Mesendoderm (in vitro differentiated cells): ENCODE results near the gene FOXC2.

Source experiments
- DNase-seq: peaks from one replicate; pipeline ENCODE4 v3.0.0; 2013
- H2AK5ac ChIP-seq: 2 replicates; pipeline ENCODE4 v1.6.1; 2013; ENCODE audit warnings: low read length, inconsistent platforms
- H2BK120ac ChIP-seq: 2 replicates; pipeline ENCODE4 v1.6.1; 2013; ENCODE audit warnings: low read depth, mild to moderate bottlenecking, low read length, moderate library complexity, mixed read lengths
- H2BK15ac ChIP-seq: replicated peaks from 2 replicates; pipeline ENCODE4 v1.6.1; 2013; ENCODE audit warnings: low read depth, mild to moderate bottlenecking, moderate library complexity
- H2BK5ac ChIP-seq: 2 replicates; pipeline ENCODE4 v1.6.1; 2013; ENCODE audit warnings: low read length, inconsistent platforms
- H3K18ac ChIP-seq: 2 replicates; pipeline ENCODE4 v1.6.1; 2013; ENCODE audit warnings: mild to moderate bottlenecking, low read length, mixed read lengths
- H3K23ac ChIP-seq: one replicate; pipeline ENCODE4 v1.6.1; 2013; ENCODE audit warnings: low read length
- H3K27ac ChIP-seq: 2 replicates; pipeline ENCODE4 v1.5.1; 2013; ENCODE audit warnings: low read depth, mild to moderate bottlenecking, inconsistent platforms, low read length, moderate library complexity
- H3K27me3 ChIP-seq: 2 replicates; pipeline ENCODE4 v1.6.1; 2013; ENCODE audit warnings: low read length, control low read depth, mild to moderate bottlenecking, inconsistent platforms; ENCODE audit not compliant: insufficient read depth, poor library complexity
- H3K36me3 ChIP-seq: 2 replicates; pipeline ENCODE4 v1.6.1; 2013; ENCODE audit warnings: low read length, inconsistent platforms; ENCODE audit not compliant: control insufficient read depth, insufficient read depth
- H3K4ac ChIP-seq: one replicate; pipeline ENCODE4 v1.6.1; 2013; ENCODE audit warnings: low read depth, mild to moderate bottlenecking, low read length, moderate library complexity
- H3K4me1 ChIP-seq: 2 replicates; pipeline ENCODE4 v1.6.1; 2013; ENCODE audit warnings: low read depth, low read length, inconsistent platforms; ENCODE audit not compliant: control insufficient read depth
- H3K4me2 ChIP-seq: 2 replicates; pipeline ENCODE4 v1.6.1; 2013; ENCODE audit warnings: low read length
- H3K4me3 ChIP-seq: 2 replicates; pipeline ENCODE4 v1.5.1; 2013; ENCODE audit warnings: mild to moderate bottlenecking, low read length
- H3K56ac ChIP-seq: one replicate; pipeline ENCODE4 v1.6.1; 2013; ENCODE audit warnings: low read length
- H3K79me1 ChIP-seq: 2 replicates; pipeline ENCODE4 v1.6.1; 2013; ENCODE audit warnings: low read length, inconsistent platforms
- H3K79me2 ChIP-seq: 2 replicates; pipeline ENCODE4 v1.6.1; 2013; ENCODE audit warnings: mild to moderate bottlenecking, low read length; ENCODE audit not compliant: control insufficient read depth, insufficient read depth
- H3K9ac ChIP-seq: 2 replicates; pipeline ENCODE4 v1.6.1; 2013; ENCODE audit warnings: low read length, inconsistent platforms
- H4K5ac ChIP-seq: one replicate; pipeline ENCODE4 v1.6.1; 2013; ENCODE audit warnings: low read length
- H4K8ac ChIP-seq: one replicate; pipeline ENCODE4 v1.6.1; 2013; ENCODE audit warnings: low read depth, mild to moderate bottlenecking, control low read depth, low read length, moderate library complexity
- WGBS: extraction: QIAGEN DNeasy Blood & Tissue Kit; methylation state at CpG from one replicate; pipeline ENCODE4 v1.1.7; 2013; ENCODE audit warnings: low lambda C conversion rate, missing lambda C conversion rate; ENCODE audit not compliant: insufficient coverage; ENCODE audit errors: extremely low coverage; 5-methylcytosine and 5-hydroxymethylcytosine counted together

The FOXC2 gene

GRCh38 chr16:86580791-86581170 is 14.2 kb downstream of the FOXC2 start:
- Histone ChIP-seq H3K4ac (no peak overlapping the region), H3K36me3 (no peaks in the 10 kb centered on the region), H3K18ac (no peak overlapping the region), H4K5ac (no peak overlapping the region), H3K27ac (no peak overlapping the region), H3K79me1 (no peaks in the 10 kb centered on the region), H3K56ac (no peak overlapping the region), H3K4me1 (peaks cover 4% of the 10 kb centered on the region), H4K8ac (no peak overlapping the region), H3K27me3 (peaks cover 47% of the 10 kb centered on the region), H3K4me3 (no peak overlapping the region), H3K9ac (no peak overlapping the region), H3K4me2 (no peak overlapping the region), H2BK120ac (no peak overlapping the region), H2BK15ac (no peak overlapping the region), H3K79me2 (no peaks in the 10 kb centered on the region), H2AK5ac (no peak overlapping the region), H2BK5ac (no peak overlapping the region), H3K23ac (no peak overlapping the region)
- no CpG with 5 or more reads among the region's 9 CpGs for whole genome bisulfite sequencing
- no peak for DNase-seq

- no peak overlapping the region for H2BK5ac ChIP-seq
- H4K8ac ChIP-seq = no peak overlapping the region
- no peak overlapping the region for H3K18ac ChIP-seq
- H3K27ac ChIP-seq = no peak overlapping the region
- peaks cover 4% of the 10 kb centered on the region for H3K4me1 ChIP-seq
- no peak overlapping the region for H4K5ac ChIP-seq
- H3K23ac ChIP-seq = no peak overlapping the region
- H2AK5ac ChIP-seq = no peak overlapping the region
- no peak overlapping the region for H3K9ac ChIP-seq
- no peaks in the 10 kb centered on the region for H3K79me2 ChIP-seq
- peaks cover 47% of the 10 kb centered on the region for H3K27me3 ChIP-seq
- H2BK15ac ChIP-seq = no peak overlapping the region
- H3K4me2 ChIP-seq = no peak overlapping the region
- H3K4ac ChIP-seq = no peak overlapping the region
- H3K56ac ChIP-seq = no peak overlapping the region
- H2BK120ac ChIP-seq = no peak overlapping the region
- H3K79me1 ChIP-seq = no peaks in the 10 kb centered on the region
- no peaks in the 10 kb centered on the region for H3K36me3 ChIP-seq
- no CpG with 5 or more reads among the region's 4 CpGs for WGBS
- no peak overlapping the region for H3K4me3 ChIP-seq
- no peak for DNase-seq
Observed at GRCh38 chr16:86581458-86581857, 14.8 kb downstream of the FOXC2 start.

GRCh38 chr16:86584071-86584685 is 17.5 kb downstream of the FOXC2 start:
- H2AK5ac ChIP-seq = no peak overlapping the region
- H3K36me3 ChIP-seq = no peaks in the 10 kb centered on the region
- no peaks in the 10 kb centered on the region for H3K4me1 ChIP-seq
- WGBS = no CpG with 5 or more reads among the region's 6 CpGs
- H2BK5ac ChIP-seq = no peak overlapping the region
- peaks cover 23% of the 10 kb centered on the region for H3K27me3 ChIP-seq
- no peak overlapping the region for H2BK15ac ChIP-seq
- H3K56ac ChIP-seq = no peak overlapping the region
- H4K5ac ChIP-seq = no peak overlapping the region
- H2BK120ac ChIP-seq = no peak overlapping the region
- no peak overlapping the region for H3K4ac ChIP-seq
- no peaks in the 10 kb centered on the region for H3K79me2 ChIP-seq
- H3K79me1 ChIP-seq = no peaks in the 10 kb centered on the region
- no peak for DNase-seq
- H4K8ac ChIP-seq = no peak overlapping the region
- H3K4me2 ChIP-seq = no peak overlapping the region
- H3K27ac ChIP-seq = no peak overlapping the region
- H3K9ac ChIP-seq = no peak overlapping the region
- H3K23ac ChIP-seq = no peak overlapping the region
- no peak overlapping the region for H3K18ac ChIP-seq
- no peak overlapping the region for H3K4me3 ChIP-seq

- Histone ChIP-seq H3K36me3 (no peaks in the 10 kb centered on the region), H3K27me3 (peaks cover 15% of the 10 kb centered on the region), H3K18ac (no peak overlapping the region), H4K8ac (no peak overlapping the region), H3K4me2 (no peak overlapping the region), H3K9ac (no peak overlapping the region), H3K56ac (no peak overlapping the region), H3K4me3 (no peak overlapping the region), H3K4me1 (no peaks in the 10 kb centered on the region), H2BK5ac (no peak overlapping the region), H3K4ac (no peak overlapping the region), H2BK120ac (no peak overlapping the region), H3K23ac (no peak overlapping the region), H4K5ac (no peak overlapping the region), H3K79me2 (no peaks in the 10 kb centered on the region), H3K79me1 (no peaks in the 10 kb centered on the region), H2AK5ac (no peak overlapping the region), H2BK15ac (no peak overlapping the region), H3K27ac (no peak overlapping the region)
- no CpG with 5 or more reads among the region's 12 CpGs for WGBS
- no peak for DNase-seq
Observed at GRCh38 chr16:86584726-86585721, 18.4 kb downstream of the FOXC2 start.

GRCh38 chr16:86585821-86586611 is 19.4 kb downstream of the FOXC2 start:
- Histone ChIP-seq H3K79me1 (no peaks in the 10 kb centered on the region), H2BK15ac (no peak overlapping the region), H2AK5ac (no peak overlapping the region), H3K4me1 (no peaks in the 10 kb centered on the region), H4K8ac (no peak overlapping the region), H2BK5ac (no peak overlapping the region), H3K9ac (no peak overlapping the region), H2BK120ac (no peak overlapping the region), H4K5ac (no peak overlapping the region), H3K36me3 (no peaks in the 10 kb centered on the region), H3K79me2 (no peaks in the 10 kb centered on the region), H3K18ac (no peak overlapping the region), H3K27ac (no peak overlapping the region), H3K23ac (no peak overlapping the region), H3K56ac (no peak overlapping the region), H3K4me2 (no peak overlapping the region), H3K4me3 (no peak overlapping the region), H3K27me3 (peaks cover 6% of the 10 kb centered on the region), H3K4ac (no peak overlapping the region)
- DNase-seq = no peak
- no CpG with 5 or more reads among the region's 10 CpGs for WGBS
